ENCODE measurements around the gene EPHA6.

EPHA6 gene

GRCh38 chr3:97670952-97671351, 856.6 kb downstream of the EPHA6 start:
- Histone ChIP-seq H3K9me3 (ENCODE audit: control insufficient read depth, insufficient read depth, low read length) (no peaks in the 10 kb centered on the region), H3K27me3 (ENCODE audit: control insufficient read depth, insufficient read depth, low read length) (no peaks in the 10 kb centered on the region)

GRCh38 chr3:97673357-97673997, 859.1 kb downstream of the EPHA6 start:
- no peak overlapping the region for H3K4me3 ChIP-seq (ENCODE audit: low read depth, low read length)
- H3K9ac ChIP-seq (ENCODE audit: low read depth, low read length): no peak overlapping the region
- H3K36me3 ChIP-seq (ENCODE audit: control insufficient read depth, insufficient read depth, low read length): no peaks in the 10 kb centered on the region
- H3K4me1 ChIP-seq (ENCODE audit: control insufficient read depth, insufficient read depth, low read length): no peaks in the 10 kb centered on the region
- no peaks in the 10 kb centered on the region for H3K9me3 ChIP-seq (ENCODE audit: control insufficient read depth, insufficient read depth, low read length)
- H3K27me3 ChIP-seq (ENCODE audit: control insufficient read depth, insufficient read depth, low read length): no peaks in the 10 kb centered on the region

More at GRCh38 chr3:97670952-97671351, 856.6 kb downstream of the EPHA6 start:
- Histone ChIP-seq H3K4me3 (ENCODE audit: low read depth, low read length) (no peak overlapping the region), H3K36me3 (ENCODE audit: control insufficient read depth, insufficient read depth, low read length) (no peaks in the 10 kb centered on the region), H3K9ac (ENCODE audit: low read depth, low read length) (no peak overlapping the region), H3K4me1 (ENCODE audit: control insufficient read depth, insufficient read depth, low read length) (no peaks in the 10 kb centered on the region)

- H3K36me3 ChIP-seq (ENCODE audit: control insufficient read depth, insufficient read depth, low read length): no peaks in the 10 kb centered on the region
- no peaks in the 10 kb centered on the region for H3K9me3 ChIP-seq (ENCODE audit: control insufficient read depth, insufficient read depth, low read length)
- no peak overlapping the region for H3K4me3 ChIP-seq (ENCODE audit: low read depth, low read length)
- H3K27me3 ChIP-seq (ENCODE audit: control insufficient read depth, insufficient read depth, low read length): no peaks in the 10 kb centered on the region
- H3K9ac ChIP-seq (ENCODE audit: low read depth, low read length): no peak overlapping the region
- H3K4me1 ChIP-seq (ENCODE audit: control insufficient read depth, insufficient read depth, low read length): no peaks in the 10 kb centered on the region
Measured at GRCh38 chr3:97674461-97674860, 860.1 kb downstream of the EPHA6 start.

GRCh38 chr3:97680210-97680609, 865.8 kb downstream of the EPHA6 start:
- no peak overlapping the region for H3K9ac ChIP-seq (ENCODE audit: low read depth, low read length)
- no peaks in the 10 kb centered on the region for H3K4me1 ChIP-seq (ENCODE audit: control insufficient read depth, insufficient read depth, low read length)
- H3K27me3 ChIP-seq (ENCODE audit: control insufficient read depth, insufficient read depth, low read length): no peaks in the 10 kb centered on the region
- H3K36me3 ChIP-seq (ENCODE audit: control insufficient read depth, insufficient read depth, low read length): no peaks in the 10 kb centered on the region
- H3K4me3 ChIP-seq (ENCODE audit: low read depth, low read length): no peak overlapping the region
- H3K9me3 ChIP-seq (ENCODE audit: control insufficient read depth, insufficient read depth, low read length): no peaks in the 10 kb centered on the region

GRCh38 chr3:97680696-97681095, 866.3 kb downstream of the EPHA6 start:
- Histone ChIP-seq H3K4me1 (ENCODE audit: control insufficient read depth, insufficient read depth, low read length) (no peaks in the 10 kb centered on the region), H3K9ac (ENCODE audit: low read depth, low read length) (no peak overlapping the region), H3K4me3 (ENCODE audit: low read depth, low read length) (no peak overlapping the region), H3K27me3 (ENCODE audit: control insufficient read depth, insufficient read depth, low read length) (no peaks in the 10 kb centered on the region), H3K36me3 (ENCODE audit: control insufficient read depth, insufficient read depth, low read length) (no peaks in the 10 kb centered on the region), H3K9me3 (ENCODE audit: control insufficient read depth, insufficient read depth, low read length) (no peaks in the 10 kb centered on the region)

GRCh38 chr3:97684490-97684889, 870.1 kb downstream of the EPHA6 start:
- H3K27me3 ChIP-seq (ENCODE audit: control insufficient read depth, insufficient read depth, low read length): no peaks in the 10 kb centered on the region
- no peaks in the 10 kb centered on the region for H3K36me3 ChIP-seq (ENCODE audit: control insufficient read depth, insufficient read depth, low read length)
- peaks cover 3% of the 10 kb centered on the region for H3K4me1 ChIP-seq (ENCODE audit: control insufficient read depth, insufficient read depth, low read length)
- no peak overlapping the region for H3K9ac ChIP-seq (ENCODE audit: low read depth, low read length)
- no peak overlapping the region for H3K4me3 ChIP-seq (ENCODE audit: low read depth, low read length)
- H3K9me3 ChIP-seq (ENCODE audit: control insufficient read depth, insufficient read depth, low read length): no peaks in the 10 kb centered on the region

- no peaks in the 10 kb centered on the region for H3K9me3 ChIP-seq (ENCODE audit: control insufficient read depth, insufficient read depth, low read length)
- no peaks in the 10 kb centered on the region for H3K36me3 ChIP-seq (ENCODE audit: control insufficient read depth, insufficient read depth, low read length)
- H3K9ac ChIP-seq (ENCODE audit: low read depth, low read length): no peak overlapping the region
- no peak overlapping the region for H3K4me3 ChIP-seq (ENCODE audit: low read depth, low read length)
- no peaks in the 10 kb centered on the region for H3K27me3 ChIP-seq (ENCODE audit: control insufficient read depth, insufficient read depth, low read length)
- peaks cover 3% of the 10 kb centered on the region for H3K4me1 ChIP-seq (ENCODE audit: control insufficient read depth, insufficient read depth, low read length)
Measured at GRCh38 chr3:97686258-97686657, 871.9 kb downstream of the EPHA6 start.

- no peaks in the 10 kb centered on the region for H3K27me3 ChIP-seq (ENCODE audit: control insufficient read depth, insufficient read depth, low read length)
- no peak overlapping the region for H3K9ac ChIP-seq (ENCODE audit: low read depth, low read length)
- H3K9me3 ChIP-seq (ENCODE audit: control insufficient read depth, insufficient read depth, low read length): no peaks in the 10 kb centered on the region
- H3K36me3 ChIP-seq (ENCODE audit: control insufficient read depth, insufficient read depth, low read length): no peaks in the 10 kb centered on the region
- peaks cover 3% of the 10 kb centered on the region for H3K4me1 ChIP-seq (ENCODE audit: control insufficient read depth, insufficient read depth, low read length)
- no peak overlapping the region for H3K4me3 ChIP-seq (ENCODE audit: low read depth, low read length)
Measured at GRCh38 chr3:97687734-97688133, 873.3 kb downstream of the EPHA6 start.

- H3K9me3 ChIP-seq (ENCODE audit: control insufficient read depth, insufficient read depth, low read length): no peaks in the 10 kb centered on the region
- no peaks in the 10 kb centered on the region for H3K27me3 ChIP-seq (ENCODE audit: control insufficient read depth, insufficient read depth, low read length)
- H3K36me3 ChIP-seq (ENCODE audit: control insufficient read depth, insufficient read depth, low read length): no peaks in the 10 kb centered on the region
- peaks cover 3% of the 10 kb centered on the region for H3K4me1 ChIP-seq (ENCODE audit: control insufficient read depth, insufficient read depth, low read length)
- H3K4me3 ChIP-seq (ENCODE audit: low read depth, low read length): no peak overlapping the region
- H3K9ac ChIP-seq (ENCODE audit: low read depth, low read length): no peak overlapping the region
Measured at GRCh38 chr3:97689111-97689510, 874.7 kb downstream of the EPHA6 start.

GRCh38 chr3:97689962-97690361, 875.6 kb downstream of the EPHA6 start:
- H3K4me1 ChIP-seq (ENCODE audit: control insufficient read depth, insufficient read depth, low read length): peaks cover 3% of the 10 kb centered on the region
- no peak overlapping the region for H3K9ac ChIP-seq (ENCODE audit: low read depth, low read length)
- no peak overlapping the region for H3K4me3 ChIP-seq (ENCODE audit: low read depth, low read length)
- no peaks in the 10 kb centered on the region for H3K9me3 ChIP-seq (ENCODE audit: control insufficient read depth, insufficient read depth, low read length)
- H3K27me3 ChIP-seq (ENCODE audit: control insufficient read depth, insufficient read depth, low read length): no peaks in the 10 kb centered on the region
- no peaks in the 10 kb centered on the region for H3K36me3 ChIP-seq (ENCODE audit: control insufficient read depth, insufficient read depth, low read length)

- H3K9ac ChIP-seq (ENCODE audit: low read depth, low read length): no peak overlapping the region
- no peaks in the 10 kb centered on the region for H3K9me3 ChIP-seq (ENCODE audit: control insufficient read depth, insufficient read depth, low read length)
- peaks cover 3% of the 10 kb centered on the region for H3K4me1 ChIP-seq (ENCODE audit: control insufficient read depth, insufficient read depth, low read length)
- H3K4me3 ChIP-seq (ENCODE audit: low read depth, low read length): no peak overlapping the region
- H3K36me3 ChIP-seq (ENCODE audit: control insufficient read depth, insufficient read depth, low read length): no peaks in the 10 kb centered on the region
- no peaks in the 10 kb centered on the region for H3K27me3 ChIP-seq (ENCODE audit: control insufficient read depth, insufficient read depth, low read length)
Measured at GRCh38 chr3:97691354-97691753, 877.0 kb downstream of the EPHA6 start.

GRCh38 chr3:97692389-97692788, 878.0 kb downstream of the EPHA6 start:
- Histone ChIP-seq H3K9me3 (ENCODE audit: control insufficient read depth, insufficient read depth, low read length) (no peaks in the 10 kb centered on the region), H3K4me1 (ENCODE audit: control insufficient read depth, insufficient read depth, low read length) (peaks cover 3% of the 10 kb centered on the region), H3K9ac (ENCODE audit: low read depth, low read length) (no peak overlapping the region), H3K27me3 (ENCODE audit: control insufficient read depth, insufficient read depth, low read length) (no peaks in the 10 kb centered on the region), H3K4me3 (ENCODE audit: low read depth, low read length) (no peak overlapping the region), H3K36me3 (ENCODE audit: control insufficient read depth, insufficient read depth, low read length) (no peaks in the 10 kb centered on the region)
